GM18519 (cell line): ENCODE data around the gene CRISPLD2.

ENCODE experiments used
- ATAC-seq: cut with Tn5 transposase; IDR thresholded peaks from one replicate; pipeline ENCODE4 v1.9.1; 2021; ENCODE audit warnings: mild to moderate bottlenecking, moderate library complexity; ENCODE audit not compliant: unreplicated experiment, low FRiP score

Gene CRISPLD2

GRCh38 chr16:84947996-84948850 lies 128.4 kb downstream of the CRISPLD2 start:
- no peak for ATAC-seq

GRCh38 chr16:84948851-84949610 lies 129.2 kb downstream of the CRISPLD2 start:
- no peak for ATAC-seq

DNA sequence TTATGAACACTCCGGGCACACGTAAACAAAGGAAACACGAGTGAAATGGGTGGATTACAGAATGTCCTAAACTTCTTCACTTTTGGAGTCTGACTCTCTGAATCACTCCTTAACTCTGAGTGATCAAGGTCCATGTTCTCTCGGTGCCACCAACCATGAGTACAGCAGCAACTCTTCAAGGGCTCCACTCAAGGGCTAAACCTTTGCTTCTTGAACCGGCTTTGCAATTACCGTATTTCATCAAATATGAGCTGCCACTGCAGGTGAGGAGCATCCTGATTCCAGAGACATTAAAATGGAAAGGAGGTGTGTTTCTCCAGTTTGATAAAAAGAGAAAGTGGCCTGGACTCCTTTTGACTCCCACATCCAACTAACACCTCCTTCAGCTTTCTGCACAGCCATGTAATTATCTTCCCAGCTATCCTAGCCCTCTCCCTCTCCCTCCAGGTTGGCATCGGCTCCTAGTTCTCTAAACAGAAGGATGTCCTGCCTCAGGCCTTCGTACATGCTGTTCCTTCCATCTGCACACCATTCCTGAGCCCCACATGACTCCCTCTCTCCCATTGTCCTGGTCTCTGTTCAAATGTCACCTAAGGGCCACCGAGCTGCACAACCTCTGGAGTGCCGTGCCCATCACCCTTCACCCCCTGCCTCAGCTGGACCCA lies 130.1 kb downstream of the CRISPLD2 start:
- ATAC-seq: no peak

DNA sequence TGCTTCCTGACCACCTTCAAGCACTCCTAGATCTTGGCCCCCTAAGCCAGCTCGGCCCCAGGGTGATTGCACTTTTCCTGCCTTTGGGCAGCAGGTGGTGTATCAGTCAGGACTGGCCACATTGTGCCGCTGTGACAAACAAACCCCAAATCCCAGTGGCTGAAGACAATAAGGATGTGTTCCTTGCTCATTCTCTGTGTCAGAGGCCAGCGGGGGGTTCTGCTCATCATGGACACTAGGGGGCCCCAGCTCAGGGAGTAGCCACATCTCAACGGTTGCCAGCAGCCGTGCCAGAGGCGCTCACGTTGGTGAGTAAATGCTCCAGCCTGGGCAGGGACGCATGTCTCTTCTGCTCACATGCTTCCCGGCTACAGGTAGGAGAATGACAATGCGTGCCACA lies 131.1 kb downstream of the CRISPLD2 start:
- no peak for ATAC-seq

GRCh38 chr16:84952335-84953189 lies 132.8 kb downstream of the CRISPLD2 start:
- ATAC-seq: no peak

GRCh38 chr16:84953190-84953746 lies 133.5 kb downstream of the CRISPLD2 start:
- ATAC-seq: no peak

GRCh38 chr16:84955427-84955826 lies 135.6 kb downstream of the CRISPLD2 start:
- ATAC-seq: no peak

DNA sequence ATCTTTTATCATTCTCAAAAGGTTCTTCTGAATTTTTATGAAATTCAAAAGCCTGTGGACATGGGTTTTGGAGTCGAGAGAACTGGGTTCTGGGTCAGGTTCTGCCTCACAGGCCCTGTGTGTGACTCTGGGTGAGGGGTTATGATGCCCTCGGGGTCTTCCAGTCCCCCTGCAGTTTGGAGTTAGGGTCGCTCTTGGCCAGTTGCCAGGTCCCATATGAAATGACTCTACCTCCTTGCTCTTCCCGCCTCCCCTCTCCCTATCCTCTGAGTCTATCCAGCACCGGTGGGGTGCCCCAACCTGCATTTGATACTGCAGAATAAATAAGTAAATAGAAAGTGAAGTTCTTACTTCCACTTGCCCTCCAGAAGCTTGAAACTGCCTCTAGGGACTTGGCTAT lies 137.4 kb downstream of the CRISPLD2 start:
- no peak for ATAC-seq

- no peak for ATAC-seq
These were observed 138.0 kb downstream of the CRISPLD2 start for GRCh38 chr16:84957792-84958191.
